GM10266 (cell line): ENCODE results near the gene MEIOB.
"Not testable (repeated sequence)": the region's sequence is repeated elsewhere in the genome, so short reads cannot be mapped to it uniquely, and the experiment has no call there.

Source experiments
- DNase-seq: peaks from one replicate; pipeline ENCODE4 v3.0.0; 2012; ENCODE audit errors: extremely low spot score
- TF ChIP-seq, protein P1 (sequence below): IDR thresholded peaks from 2 replicates; pipeline ENCODE4 v1.5.1; 2012; ENCODE audit warnings: mild to moderate bottlenecking, low read depth; ENCODE audit not compliant: control insufficient read depth, insufficient read depth; ENCODE audit errors: missing control alignments

MEIOB gene

DNA sequence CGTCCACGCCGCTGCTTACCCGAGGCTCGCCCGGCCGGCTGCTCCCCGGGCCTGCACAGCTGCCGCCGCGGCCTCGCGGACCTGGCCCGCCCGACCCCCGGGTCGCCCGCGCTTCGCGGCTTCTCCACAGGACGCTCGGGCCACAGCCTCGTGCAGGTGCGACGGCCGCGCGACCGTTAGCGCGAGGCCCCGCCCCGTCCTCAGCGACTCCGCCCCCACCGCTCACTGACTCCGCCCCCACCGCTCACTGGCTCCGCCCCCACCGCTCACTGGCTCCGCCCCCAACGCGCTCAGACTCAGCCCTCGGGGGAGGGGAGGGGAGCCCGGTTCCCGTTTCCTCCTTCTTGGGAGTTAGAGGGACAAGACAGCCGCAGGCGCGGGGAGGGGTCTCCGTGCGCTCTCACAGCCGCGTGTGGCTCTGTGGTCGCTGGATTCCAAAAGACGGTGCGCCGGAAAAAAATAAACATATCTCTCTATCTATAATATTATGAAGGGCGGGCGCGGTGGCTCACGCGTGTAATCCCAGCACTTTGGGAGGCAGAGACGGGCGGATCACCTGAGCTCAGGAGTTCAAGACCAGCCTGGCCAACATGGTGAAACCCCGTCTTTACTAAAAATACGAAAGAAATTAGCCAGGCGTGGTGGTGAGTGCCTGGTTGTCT, at the start of gene MEIOB:
MEIOB (minus strand) TSS at position 191 of the 662 bp plus-strand sequence. CDS start 3,989 bp downstream, outside the sequence.
- peak; percentile 63 for DNase-seq
- TF ChIP-seq, protein P1, sequence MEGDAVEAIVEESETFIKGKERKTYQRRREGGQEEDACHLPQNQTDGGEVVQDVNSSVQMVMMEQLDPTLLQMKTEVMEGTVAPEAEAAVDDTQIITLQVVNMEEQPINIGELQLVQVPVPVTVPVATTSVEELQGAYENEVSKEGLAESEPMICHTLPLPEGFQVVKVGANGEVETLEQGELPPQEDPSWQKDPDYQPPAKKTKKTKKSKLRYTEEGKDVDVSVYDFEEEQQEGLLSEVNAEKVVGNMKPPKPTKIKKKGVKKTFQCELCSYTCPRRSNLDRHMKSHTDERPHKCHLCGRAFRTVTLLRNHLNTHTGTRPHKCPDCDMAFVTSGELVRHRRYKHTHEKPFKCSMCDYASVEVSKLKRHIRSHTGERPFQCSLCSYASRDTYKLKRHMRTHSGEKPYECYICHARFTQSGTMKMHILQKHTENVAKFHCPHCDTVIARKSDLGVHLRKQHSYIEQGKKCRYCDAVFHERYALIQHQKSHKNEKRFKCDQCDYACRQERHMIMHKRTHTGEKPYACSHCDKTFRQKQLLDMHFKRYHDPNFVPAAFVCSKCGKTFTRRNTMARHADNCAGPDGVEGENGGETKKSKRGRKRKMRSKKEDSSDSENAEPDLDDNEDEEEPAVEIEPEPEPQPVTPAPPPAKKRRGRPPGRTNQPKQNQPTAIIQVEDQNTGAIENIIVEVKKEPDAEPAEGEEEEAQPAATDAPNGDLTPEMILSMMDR: no peak

GRCh38 chr16:1920727-1921171, 48.8 kb upstream of the MEIOB start:
- TF ChIP-seq, protein P1: no peak
- DNase-seq: peak; percentile 58

DNA sequence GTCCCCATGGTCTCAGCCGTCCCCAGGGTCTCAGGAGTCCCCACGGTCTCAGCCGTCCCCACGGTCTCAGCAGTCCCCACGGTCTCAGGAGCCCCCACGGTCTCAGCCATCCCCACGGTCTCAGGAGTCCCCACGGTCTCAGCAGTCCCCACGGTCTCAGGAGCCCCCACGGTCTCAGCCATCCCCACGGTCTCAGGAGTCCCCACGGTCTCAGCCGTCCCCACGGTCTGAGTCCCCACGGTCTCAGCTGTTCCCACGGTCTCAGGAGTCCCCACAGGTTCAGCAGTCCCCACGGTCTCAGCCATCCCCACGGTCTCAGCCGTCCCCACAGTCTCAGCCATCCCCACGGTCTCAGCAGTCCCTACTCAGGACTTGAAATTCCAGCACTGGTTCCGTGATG, 48.2 kb upstream of the MEIOB start:
- DNase-seq: not testable (repeated sequence)

GRCh38 chr16:1919327-1919998, 47.5 kb upstream of the MEIOB start:
- TF ChIP-seq, protein P1: no peak

GRCh38 chr16:1918351-1919326, 46.7 kb upstream of the MEIOB start, which contains the start of gene HS3ST6:
Gene HS3ST6 (minus strand): TSS chr16:1918415. CDS start chr16:1918323, 92 bp downstream.
- no peak for DNase-seq
- TF ChIP-seq, protein P1: no peak

More at GRCh38 chr16:1919327-1919998, 47.5 kb upstream of the MEIOB start:
- DNase-seq: no peak

GRCh38 chr16:1917665-1918350, 45.8 kb upstream of the MEIOB start:
- TF ChIP-seq, protein P1: no peak

GRCh38 chr16:1917056-1917664, 45.2 kb upstream of the MEIOB start:
- DNase-seq: no peak
- TF ChIP-seq, protein P1: no peak

More at GRCh38 chr16:1917665-1918350, 45.8 kb upstream of the MEIOB start:
- DNase-seq: no peak
